Fibroblast of villous mesenchyme (primary cell): ENCODE measurements around the gene MDH2. TPM values are rescaled to one million over a fixed set of nuclear protein-coding genes. Genes with fewer than 3 reads are reported as not detected.
"Not testable (repeated sequence)": the region's sequence is repeated elsewhere in the genome, so short reads cannot be mapped to it uniquely, and the experiment has no call there.

Experiments used
- DNase-seq: peaks from one replicate; pipeline ENCODE4 v3.0.0-alpha.2; 2010; ENCODE audit warnings: low read depth
- H3K4me3 ChIP-seq: 2 replicates; pipeline ENCODE4 v1.5.1; 2011; ENCODE audit warnings: low read depth, mild to moderate bottlenecking, low read length
- CTCF ChIP-seq: IDR thresholded peaks from 2 replicates; pipeline ENCODE4 v1.5.1; 2012; ENCODE audit warnings: low read depth, mild to moderate bottlenecking, low read length; ENCODE audit not compliant: insufficient read depth
- total RNA-seq: library from RNA; depleted of rRNA; stranded (reverse); fragments of >200 nt; gene quantifications from 2 replicates; pipeline ENCODE4 v1.2.3, GENCODE V29; 2012

MDH2 gene
- total RNA-seq, 1 donor = 35.8 TPM

- no peak overlapping the region for H3K4me3 ChIP-seq
- no peak for TF ChIP-seq CTCF
- peak; percentile 91 for DNase-seq
Measured at GRCh38 chr7:76009672-76010600, 38.0 kb upstream of the MDH2 start.

GRCh38 chr7:76011442-76011861 is 36.5 kb upstream of the MDH2 start:
- no peak for TF ChIP-seq CTCF
- peak overlapping the region; percentile 10 for H3K4me3 ChIP-seq
- DNase-seq = peak; percentile 96

GRCh38 chr7:76016191-76016947 is 31.5 kb upstream of the MDH2 start:
- DNase-seq = peak; percentile 44
- no peak overlapping the region for H3K4me3 ChIP-seq
- TF ChIP-seq CTCF = no peak

- H3K4me3 ChIP-seq, DNase-seq: not testable (repeated sequence)
Measured at GRCh38 chr7:76018520-76018919, 29.4 kb upstream of the MDH2 start.

GRCh38 chr7:76020031-76020714 is 27.7 kb upstream of the MDH2 start:
- DNase-seq = peak; percentile 74
- H3K4me3 ChIP-seq = no peak overlapping the region
- peak; percentile 95 for TF ChIP-seq CTCF

GRCh38 chr7:76022026-76022780 is 25.7 kb upstream of the MDH2 start:
- H3K4me3 ChIP-seq = no peak overlapping the region
- DNase-seq = no peak
- TF ChIP-seq CTCF = no peak
